Nephron progenitor cell (in vitro differentiated cells): ENCODE measurements around the gene RRAD.
A peak's percentile ranks its signal among the peaks of the same experiment; 100 is the strongest.
"Not testable (repeated sequence)": the region's sequence is repeated elsewhere in the genome, so short reads cannot be mapped to it uniquely, and the experiment has no call there.

ENCODE experiments used
- DNase-seq: peaks from one replicate; pipeline ENCODE4 v3.0.0; 2021
- H3K27ac Mint-ChIP-seq: 2 replicates; pipeline ENCODE4 v1.8.0; 2021; ENCODE audit warnings: mild to moderate bottlenecking, moderate library complexity, mixed read lengths
- H3K27me3 Mint-ChIP-seq: 2 replicates; pipeline ENCODE4 v1.8.0; 2021; ENCODE audit warnings: mild to moderate bottlenecking, low read depth, mixed read lengths; ENCODE audit not compliant: poor library complexity
- H3K36me3 Mint-ChIP-seq: 2 replicates; pipeline ENCODE4 v1.8.0; 2021; ENCODE audit warnings: low read depth, mixed read lengths
- H3K4me1 Mint-ChIP-seq: 2 replicates; pipeline ENCODE4 v1.8.0; 2021; ENCODE audit warnings: mixed read lengths
- H3K4me3 Mint-ChIP-seq: 2 replicates; pipeline ENCODE4 v1.8.0; 2021; ENCODE audit warnings: mild to moderate bottlenecking, moderate library complexity, mixed read lengths
- H3K9me3 Mint-ChIP-seq: 2 replicates; pipeline ENCODE4 v1.8.0; 2021; ENCODE audit warnings: mild to moderate bottlenecking, moderate library complexity, mixed read lengths
- TF ChIP-seq, protein P1 (sequence below): fragments of 200-600 bp; sonication (generic); IDR thresholded peaks from 2 replicates; pipeline ENCODE4 v1.5.0; 2021; ENCODE audit warnings: antibody characterized with exemption

RRAD gene

DNA sequence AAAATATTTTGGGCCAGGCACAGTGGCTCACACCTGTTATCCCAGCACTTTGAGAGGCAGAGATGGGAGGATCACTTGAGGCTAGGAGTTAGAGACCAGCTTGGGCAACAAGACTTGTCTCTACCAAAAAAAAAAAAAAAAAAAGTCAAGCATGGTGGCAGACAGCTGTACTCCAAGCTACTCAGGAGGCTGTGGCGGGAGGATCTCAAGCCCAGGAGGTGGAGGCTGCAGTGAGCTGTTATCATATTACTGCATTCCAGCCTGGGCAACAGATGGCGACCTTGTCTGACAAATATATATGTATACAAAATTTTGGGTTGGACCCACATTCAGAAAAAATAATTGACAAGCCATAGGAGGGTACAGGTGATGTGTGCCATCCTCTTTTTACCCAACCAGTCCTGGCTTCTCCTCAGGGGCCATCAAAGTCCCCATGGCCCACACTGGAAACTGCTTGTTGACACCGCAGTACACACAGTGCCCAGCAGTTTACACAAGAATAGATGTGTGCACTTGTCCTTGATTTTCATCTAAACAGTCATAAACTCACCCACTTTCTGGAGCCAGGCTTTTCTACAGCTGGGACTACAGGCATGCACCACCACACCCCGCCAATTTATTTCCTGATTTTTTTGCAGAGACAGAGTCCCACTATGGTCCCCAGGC is 11.7 kb upstream of the RRAD start:
- DNase-seq: no peak
- peaks cover 9% of the 10 kb centered on the region for H3K27me3 Mint-ChIP-seq
- peak overlapping the region; percentile 33 for H3K4me3 Mint-ChIP-seq
- H3K4me1 Mint-ChIP-seq: peaks cover 45% of the 10 kb centered on the region
- peaks cover 16% of the 10 kb centered on the region for H3K36me3 Mint-ChIP-seq
- no peaks in the 10 kb centered on the region for H3K9me3 Mint-ChIP-seq
- TF ChIP-seq, protein P1, sequence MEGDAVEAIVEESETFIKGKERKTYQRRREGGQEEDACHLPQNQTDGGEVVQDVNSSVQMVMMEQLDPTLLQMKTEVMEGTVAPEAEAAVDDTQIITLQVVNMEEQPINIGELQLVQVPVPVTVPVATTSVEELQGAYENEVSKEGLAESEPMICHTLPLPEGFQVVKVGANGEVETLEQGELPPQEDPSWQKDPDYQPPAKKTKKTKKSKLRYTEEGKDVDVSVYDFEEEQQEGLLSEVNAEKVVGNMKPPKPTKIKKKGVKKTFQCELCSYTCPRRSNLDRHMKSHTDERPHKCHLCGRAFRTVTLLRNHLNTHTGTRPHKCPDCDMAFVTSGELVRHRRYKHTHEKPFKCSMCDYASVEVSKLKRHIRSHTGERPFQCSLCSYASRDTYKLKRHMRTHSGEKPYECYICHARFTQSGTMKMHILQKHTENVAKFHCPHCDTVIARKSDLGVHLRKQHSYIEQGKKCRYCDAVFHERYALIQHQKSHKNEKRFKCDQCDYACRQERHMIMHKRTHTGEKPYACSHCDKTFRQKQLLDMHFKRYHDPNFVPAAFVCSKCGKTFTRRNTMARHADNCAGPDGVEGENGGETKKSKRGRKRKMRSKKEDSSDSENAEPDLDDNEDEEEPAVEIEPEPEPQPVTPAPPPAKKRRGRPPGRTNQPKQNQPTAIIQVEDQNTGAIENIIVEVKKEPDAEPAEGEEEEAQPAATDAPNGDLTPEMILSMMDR: no peak
- H3K27ac Mint-ChIP-seq: no peak overlapping the region

DNA sequence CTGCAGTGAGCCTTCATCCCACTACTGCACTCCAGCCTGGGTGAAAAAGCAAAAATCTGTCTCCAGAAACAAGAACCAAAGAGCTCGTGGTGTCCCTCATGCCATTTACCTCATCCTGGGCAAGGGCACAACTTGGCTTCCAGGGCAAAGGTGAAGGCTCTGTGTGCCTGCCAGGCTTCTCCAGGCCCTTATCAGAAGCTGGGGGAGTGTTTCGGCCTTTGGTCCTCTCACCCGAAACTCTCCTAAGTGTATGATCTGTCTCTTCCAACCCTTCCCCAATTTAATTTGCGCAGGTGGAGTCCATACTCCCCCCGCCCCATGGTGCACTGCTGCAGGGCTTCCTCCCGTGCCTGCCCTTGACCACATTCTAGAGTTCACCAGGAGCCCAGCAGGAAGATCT is 11.1 kb upstream of the RRAD start:
- Mint-ChIP-seq H3K4me3 (peak overlapping the region; percentile 98), H3K36me3 (peaks cover 18% of the 10 kb centered on the region), H3K27me3 (peaks cover 8% of the 10 kb centered on the region), H3K4me1 (peaks cover 45% of the 10 kb centered on the region), H3K9me3 (no peaks in the 10 kb centered on the region), H3K27ac (no peak overlapping the region)
- TF ChIP-seq, protein P1: no peak
- no peak for DNase-seq

DNA sequence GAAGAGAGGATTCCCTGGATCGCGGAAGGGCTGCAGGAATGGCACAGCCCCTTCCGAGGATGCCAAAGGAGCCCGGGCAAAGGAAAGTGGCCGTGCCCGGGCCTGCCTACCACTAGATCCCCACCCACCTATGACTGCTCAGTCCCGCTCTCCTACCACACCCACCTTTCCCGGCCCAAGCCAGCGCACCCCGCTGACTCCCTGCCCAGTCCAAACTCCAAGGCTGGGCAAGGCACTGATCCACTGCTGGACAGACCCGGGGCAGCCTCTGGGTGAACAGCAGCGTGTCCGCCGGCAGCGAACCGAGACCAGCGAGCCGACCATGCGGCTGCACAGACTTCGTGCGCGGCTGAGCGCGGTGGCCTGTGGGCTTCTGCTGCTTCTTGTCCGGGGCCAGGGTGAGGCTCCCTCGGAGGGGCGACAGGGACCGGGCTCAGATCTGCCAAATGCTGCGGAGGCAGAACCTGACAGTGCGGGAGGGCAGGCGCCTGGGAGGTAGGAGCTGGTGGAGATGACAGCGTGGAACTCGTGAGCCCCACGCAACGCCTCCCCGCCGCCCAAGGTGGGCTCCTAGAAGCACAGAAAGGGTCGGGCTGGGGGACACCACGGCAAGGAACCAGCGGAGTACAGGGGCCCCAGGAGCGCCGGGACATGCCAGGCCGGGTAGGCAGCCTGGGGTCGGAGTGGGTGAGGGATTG is 10.1 kb upstream of the RRAD start, which contains the start of gene CES2:
Gene CES2 (plus strand): TSS at position 203 of the 698 bp plus-strand sequence. CDS start 120 bp downstream, at position 323.
- Mint-ChIP-seq H3K4me3 (peak within 1 kb of the TSS; percentile 98), H3K9me3 (no peaks in the 10 kb centered on the region), H3K27ac (peak within 1 kb of the TSS; percentile 90), H3K4me1 (peaks cover 45% of the 10 kb centered on the region), H3K36me3 (peaks cover 18% of the 10 kb centered on the region), H3K27me3 (peaks cover 3% of the 10 kb centered on the region)
- peak; percentile 51 for DNase-seq
- TF ChIP-seq, protein P1: no peak

DNA sequence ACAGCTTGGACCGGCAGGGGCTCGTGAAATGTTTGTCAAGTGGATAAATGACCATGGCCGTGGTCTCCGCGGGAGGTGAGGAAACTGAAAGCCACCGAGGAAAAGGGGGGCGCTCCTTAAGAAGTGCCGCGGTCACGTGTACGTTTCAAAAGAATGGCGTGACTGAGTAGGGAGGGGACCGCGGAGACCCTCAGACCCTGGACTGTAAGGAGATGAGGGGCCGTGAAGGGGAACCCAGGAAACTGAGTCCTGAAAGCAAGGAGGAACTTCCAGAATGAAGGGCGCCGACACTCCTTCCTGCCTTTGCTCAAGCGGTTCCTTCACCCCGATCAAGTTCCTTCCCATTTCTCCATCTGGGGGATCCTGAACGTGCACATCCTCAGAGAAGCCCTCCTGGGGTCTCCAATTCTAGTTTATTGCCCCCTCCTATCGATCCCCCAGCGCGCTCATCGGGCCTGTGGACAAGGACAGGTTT is 9.5 kb upstream of the RRAD start:
- peaks cover 15% of the 10 kb centered on the region for H3K36me3 Mint-ChIP-seq
- peak overlapping the region; percentile 98 for H3K4me3 Mint-ChIP-seq
- not testable (repeated sequence) for DNase-seq, H3K27me3 Mint-ChIP-seq, H3K9me3 Mint-ChIP-seq
- peaks cover 45% of the 10 kb centered on the region for H3K4me1 Mint-ChIP-seq
- H3K27ac Mint-ChIP-seq: peak overlapping the region; percentile 90

DNA sequence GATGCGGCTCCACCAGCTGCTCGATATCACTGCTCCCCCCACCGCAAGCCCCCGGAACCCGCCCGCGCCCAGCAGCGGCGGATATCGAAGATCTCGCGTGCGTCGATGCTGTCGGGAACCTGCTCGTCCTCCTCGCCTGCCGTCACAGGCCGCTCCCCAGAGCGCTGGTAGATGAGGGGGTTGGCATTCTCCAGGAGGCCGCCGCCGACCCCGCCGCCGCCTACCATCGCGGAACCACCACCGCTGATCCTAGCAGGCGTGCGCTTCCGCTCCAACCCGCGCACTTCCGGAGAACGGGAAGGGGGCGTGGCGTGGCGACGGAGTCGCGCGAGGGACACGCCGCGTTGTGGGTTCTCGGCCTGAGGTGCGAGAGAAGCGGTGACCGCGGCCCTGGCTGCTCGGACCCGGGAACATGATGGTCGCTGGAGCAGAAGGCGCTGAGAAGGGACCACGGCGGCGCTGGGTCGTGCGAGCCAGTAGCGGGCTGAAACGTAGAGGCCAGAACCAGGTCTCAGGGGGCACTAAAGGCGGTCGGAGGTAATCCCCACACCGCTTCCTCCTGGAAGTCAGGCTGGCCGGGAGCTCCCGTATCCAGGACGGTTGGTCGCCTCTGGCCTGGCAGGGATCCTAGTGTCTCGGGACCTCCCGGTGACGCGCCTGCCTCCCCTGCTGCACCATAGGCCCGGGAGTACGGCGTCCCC is 9.0 kb upstream of the RRAD start, which contains the start of gene CIAO2B:
Gene CIAO2B (minus strand): TSS at position 265 of the 701 bp plus-strand sequence. CDS start 38 bp downstream, at position 227.
- H3K27me3 Mint-ChIP-seq: peaks cover 3% of the 10 kb centered on the region
- no peaks in the 10 kb centered on the region for H3K9me3 Mint-ChIP-seq
- TF ChIP-seq, protein P1: no peak
- DNase-seq: peak; percentile 90
- H3K4me1 Mint-ChIP-seq: peaks cover 45% of the 10 kb centered on the region
- peak within 1 kb of the TSS; percentile 90 for H3K27ac Mint-ChIP-seq
- H3K4me3 Mint-ChIP-seq: peak within 1 kb of the TSS; percentile 98
- H3K36me3 Mint-ChIP-seq: peaks cover 12% of the 10 kb centered on the region

DNA sequence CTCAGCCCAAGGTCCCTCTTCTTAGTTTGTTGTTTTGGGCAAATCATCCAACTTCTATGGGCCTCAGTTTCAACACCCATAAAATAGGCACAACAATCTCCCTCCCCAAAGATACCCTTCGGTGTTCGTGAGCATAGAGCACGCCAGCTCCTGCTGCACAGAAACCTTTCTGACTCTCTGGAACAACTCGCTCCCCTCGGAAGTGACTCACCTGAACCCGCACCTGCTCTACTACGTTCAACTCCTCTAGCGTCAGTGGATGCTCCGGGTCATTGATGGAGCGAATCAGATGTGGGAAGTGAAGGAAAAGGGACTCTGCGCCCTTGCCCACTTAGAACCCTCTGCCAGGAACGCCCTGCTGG is 8.4 kb upstream of the RRAD start:
- Mint-ChIP-seq H3K27ac (no peak overlapping the region), H3K9me3 (no peaks in the 10 kb centered on the region), H3K27me3 (peaks cover 7% of the 10 kb centered on the region), H3K36me3 (peaks cover 12% of the 10 kb centered on the region), H3K4me3 (peak overlapping the region; percentile 98), H3K4me1 (peaks cover 45% of the 10 kb centered on the region)
- no peak for DNase-seq
- TF ChIP-seq, protein P1: no peak
